GM19463 (cell line): Measurements from ENCODE around the gene EEF1AKMT3.

Experiments
- ATAC-seq: cut with Tn5 transposase; IDR thresholded peaks from one replicate; pipeline ENCODE4 v1.9.1; 2021; ENCODE audit warnings: mild to moderate bottlenecking, moderate library complexity; ENCODE audit not compliant: unreplicated experiment

EEF1AKMT3 gene

GRCh38 chr12:57735198-57735855 lies 37.1 kb upstream of the EEF1AKMT3 start:
- no peak for ATAC-seq

GRCh38 chr12:57735952-57736740 lies 36.3 kb upstream of the EEF1AKMT3 start:
- ATAC-seq, result no peak

GRCh38 chr12:57736741-57737466 lies 35.5 kb upstream of the EEF1AKMT3 start:
- no peak for ATAC-seq

- no peak for ATAC-seq
These were observed 34.6 kb upstream of the EEF1AKMT3 start for GRCh38 chr12:57737467-57738460.

- ATAC-seq, result no peak
These were observed 33.7 kb upstream of the EEF1AKMT3 start, which contains the start of gene AGAP2 for GRCh38 chr12:57738661-57739237. Gene AGAP2 (minus strand): TSS chr12:57738742. CDS start chr12:57738246, 496 bp downstream.

- ATAC-seq, result no peak
These were observed 33.0 kb upstream of the EEF1AKMT3 start for GRCh38 chr12:57739387-57739786.

- ATAC-seq, result no peak
These were observed 32.4 kb upstream of the EEF1AKMT3 start for GRCh38 chr12:57739914-57740538.

- ATAC-seq, result peak; percentile 39
These were observed 31.6 kb upstream of the EEF1AKMT3 start for GRCh38 chr12:57740656-57741412.

- no peak for ATAC-seq
These were observed 31.0 kb upstream of the EEF1AKMT3 start for GRCh38 chr12:57741413-57741789.

- ATAC-seq, result peak; percentile 50
These were observed 30.3 kb upstream of the EEF1AKMT3 start for GRCh38 chr12:57741844-57742738.

- no peak for ATAC-seq
These were observed 28.6 kb upstream of the EEF1AKMT3 start for GRCh38 chr12:57743769-57744168.

GRCh38 chr12:57744194-57744776 lies 28.1 kb upstream of the EEF1AKMT3 start:
- ATAC-seq, result peak; percentile 32

- ATAC-seq, result peak; percentile 82
These were observed 27.5 kb upstream of the EEF1AKMT3 start, which contains the start of gene TSPAN31 for GRCh38 chr12:57744777-57745484. Gene TSPAN31 (plus strand): TSS chr12:57745039. CDS start chr12:57745155, 116 bp downstream.

GRCh38 chr12:57745485-57745881 lies 26.9 kb upstream of the EEF1AKMT3 start:
- ATAC-seq, result no peak

GRCh38 chr12:57746025-57746424 lies 26.4 kb upstream of the EEF1AKMT3 start:
- ATAC-seq, result no peak

GRCh38 chr12:57749061-57749460 lies 23.4 kb upstream of the EEF1AKMT3 start:
- no peak for ATAC-seq
